GM19351 (cell line): ENCODE measurements around the gene FBLN2.

Experiments used
- ATAC-seq: cut with Tn5 transposase; IDR thresholded peaks from one replicate; pipeline ENCODE4 v1.9.1; 2021; ENCODE audit warnings: mild to moderate bottlenecking, moderate library complexity; ENCODE audit not compliant: unreplicated experiment

Gene FBLN2

DNA sequence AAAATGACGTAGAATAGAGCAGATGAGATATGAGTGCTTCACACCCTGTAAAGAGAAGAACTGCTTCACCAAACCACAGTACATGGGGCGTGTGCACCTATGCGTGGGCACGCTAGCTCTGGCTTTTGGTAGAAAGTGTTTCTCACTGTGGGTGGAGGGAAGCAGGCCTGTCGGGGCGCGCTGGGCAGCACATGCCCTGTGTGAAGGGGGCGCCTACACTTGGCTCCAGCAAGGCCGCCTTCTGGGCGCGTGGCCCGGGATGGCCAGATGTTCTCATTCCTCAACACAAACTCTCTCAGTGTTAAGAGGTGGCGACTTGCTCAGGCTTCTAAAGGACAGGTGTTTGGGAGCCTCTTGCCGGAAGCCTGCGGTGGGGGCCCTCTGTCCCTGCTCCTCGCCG lies 90.0 kb downstream of the FBLN2 start:
- ATAC-seq: no peak

DNA sequence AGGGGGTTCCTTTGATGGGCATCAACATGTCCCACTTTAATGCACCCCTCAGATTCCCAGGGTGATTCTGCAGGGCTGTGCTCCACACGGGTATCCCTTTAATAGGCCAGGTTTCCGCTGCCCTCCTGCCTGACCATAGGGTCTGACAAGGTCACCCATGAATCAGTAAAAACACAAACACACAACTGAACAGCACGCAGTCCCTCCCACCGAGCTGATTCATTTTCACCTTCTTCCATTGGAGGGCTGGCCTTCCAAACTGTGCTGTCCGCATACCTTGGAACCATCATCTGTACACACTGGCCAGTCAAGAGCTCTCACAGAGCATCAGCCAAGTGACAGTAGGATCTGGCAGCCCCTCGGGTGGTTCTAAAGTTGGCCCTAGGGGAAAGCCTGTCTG lies 93.7 kb downstream of the FBLN2 start:
- ATAC-seq: no peak

DNA sequence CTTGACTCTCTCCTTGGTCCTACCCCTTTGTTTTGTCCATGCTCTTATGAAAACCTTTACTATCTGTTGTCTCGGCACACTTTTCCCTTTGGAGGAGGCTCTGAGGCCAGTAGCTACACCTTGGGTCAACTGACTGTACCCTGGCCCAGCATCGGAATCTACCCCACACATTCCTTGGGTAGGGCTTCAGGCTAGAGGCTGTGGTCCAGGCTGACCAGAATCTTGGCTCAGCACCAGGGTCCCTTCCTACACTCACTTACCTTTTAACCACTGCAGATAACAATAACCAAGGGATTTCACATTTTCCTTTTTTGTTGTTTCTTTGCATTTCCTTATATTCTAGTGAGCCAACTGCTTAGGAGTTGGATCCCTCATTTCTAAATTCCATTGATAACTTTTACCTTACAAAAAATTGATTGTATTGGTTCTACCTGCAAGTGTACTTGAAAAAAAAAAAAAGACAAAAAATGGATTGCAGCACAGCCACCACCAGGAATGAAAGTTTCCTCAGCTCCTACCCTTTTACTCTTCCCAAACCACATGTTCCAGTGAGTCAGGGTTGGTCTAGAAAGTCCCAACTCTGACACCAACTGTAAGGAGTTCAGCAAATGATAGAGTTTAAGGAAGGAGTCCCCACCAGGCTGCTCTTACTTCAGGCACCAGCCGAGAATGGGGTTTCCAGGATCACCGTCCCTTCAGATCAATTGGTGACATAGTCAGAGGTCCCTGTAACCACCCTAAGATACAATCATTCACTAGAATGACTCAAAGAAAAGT lies 95.6 kb downstream of the FBLN2 start:
- no peak for ATAC-seq

DNA sequence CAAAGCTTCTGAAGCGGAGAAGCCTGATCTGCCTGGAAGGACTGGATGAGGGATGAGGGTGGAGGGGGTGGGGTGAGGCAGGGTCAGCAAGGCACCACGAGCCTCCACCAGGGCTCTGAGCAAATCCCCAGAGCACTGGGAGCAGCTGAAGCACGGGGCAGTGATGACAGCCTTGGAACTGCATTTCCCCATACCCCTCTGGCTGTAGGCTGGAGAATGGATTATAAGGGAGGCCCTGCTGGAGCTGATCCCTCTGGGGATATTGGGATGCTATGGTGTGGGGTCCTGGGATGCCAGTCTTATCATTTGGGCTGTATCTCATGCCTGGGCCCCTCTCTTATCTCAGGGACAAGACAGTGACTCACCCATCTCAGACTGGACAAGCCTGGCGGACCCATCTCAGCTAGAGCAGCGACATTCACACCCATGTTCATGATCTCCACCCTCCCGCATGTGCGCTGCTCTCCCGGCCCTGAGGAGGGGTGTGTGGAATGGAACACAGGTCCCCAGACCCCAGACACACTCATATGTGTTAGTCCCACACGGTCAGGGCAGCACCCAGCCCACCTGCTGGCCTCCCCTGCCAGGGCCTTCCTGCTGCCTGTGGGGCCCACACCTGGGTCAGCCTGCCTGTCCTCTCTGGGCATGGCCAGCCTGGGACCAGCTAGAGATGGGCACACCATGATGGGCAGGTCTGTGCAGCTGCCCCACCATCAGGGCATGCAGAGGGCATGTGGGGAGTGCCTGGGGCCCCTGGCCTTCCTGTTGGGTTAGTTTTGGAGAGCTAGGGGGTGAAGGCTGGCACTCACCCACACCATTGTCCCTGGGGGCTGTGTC lies 97.1 kb downstream of the FBLN2 start:
- no peak for ATAC-seq

DNA sequence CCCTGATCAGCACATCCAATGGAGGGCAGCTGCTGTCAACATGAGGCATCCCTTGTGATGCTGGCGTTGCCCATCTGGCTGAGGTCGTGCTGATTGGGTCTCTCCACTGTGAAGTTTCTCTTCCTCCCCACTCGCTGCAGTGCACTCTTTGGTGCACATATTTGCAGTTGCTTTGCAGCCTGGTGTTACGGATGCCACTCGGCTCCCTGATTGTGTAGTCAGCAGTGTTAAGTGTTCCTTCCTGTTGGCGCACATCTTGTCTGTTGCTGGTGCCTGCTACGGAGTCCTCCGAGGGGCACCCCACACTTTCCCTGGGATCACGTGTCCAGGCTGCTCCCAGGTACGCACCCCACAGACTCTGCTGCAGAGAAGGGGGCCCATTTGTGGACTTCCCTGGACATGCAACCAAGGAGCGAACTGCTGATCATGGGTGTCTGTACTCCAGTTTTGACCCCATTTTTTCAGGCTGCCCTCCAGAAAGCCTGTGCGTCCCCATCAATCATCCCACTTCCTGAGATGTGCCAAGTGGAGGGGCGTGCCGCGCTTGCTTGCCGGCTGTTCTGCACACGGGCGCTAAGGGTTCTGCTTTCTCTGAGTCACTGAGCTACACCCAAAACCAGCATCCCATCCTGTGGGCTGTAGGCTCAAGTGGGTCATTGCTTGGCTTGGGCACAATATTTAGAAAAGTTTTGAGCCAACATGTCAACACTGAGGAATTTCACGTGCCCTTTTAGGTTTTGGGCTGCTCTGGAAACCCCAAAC lies 98.6 kb downstream of the FBLN2 start:
- ATAC-seq: no peak

DNA sequence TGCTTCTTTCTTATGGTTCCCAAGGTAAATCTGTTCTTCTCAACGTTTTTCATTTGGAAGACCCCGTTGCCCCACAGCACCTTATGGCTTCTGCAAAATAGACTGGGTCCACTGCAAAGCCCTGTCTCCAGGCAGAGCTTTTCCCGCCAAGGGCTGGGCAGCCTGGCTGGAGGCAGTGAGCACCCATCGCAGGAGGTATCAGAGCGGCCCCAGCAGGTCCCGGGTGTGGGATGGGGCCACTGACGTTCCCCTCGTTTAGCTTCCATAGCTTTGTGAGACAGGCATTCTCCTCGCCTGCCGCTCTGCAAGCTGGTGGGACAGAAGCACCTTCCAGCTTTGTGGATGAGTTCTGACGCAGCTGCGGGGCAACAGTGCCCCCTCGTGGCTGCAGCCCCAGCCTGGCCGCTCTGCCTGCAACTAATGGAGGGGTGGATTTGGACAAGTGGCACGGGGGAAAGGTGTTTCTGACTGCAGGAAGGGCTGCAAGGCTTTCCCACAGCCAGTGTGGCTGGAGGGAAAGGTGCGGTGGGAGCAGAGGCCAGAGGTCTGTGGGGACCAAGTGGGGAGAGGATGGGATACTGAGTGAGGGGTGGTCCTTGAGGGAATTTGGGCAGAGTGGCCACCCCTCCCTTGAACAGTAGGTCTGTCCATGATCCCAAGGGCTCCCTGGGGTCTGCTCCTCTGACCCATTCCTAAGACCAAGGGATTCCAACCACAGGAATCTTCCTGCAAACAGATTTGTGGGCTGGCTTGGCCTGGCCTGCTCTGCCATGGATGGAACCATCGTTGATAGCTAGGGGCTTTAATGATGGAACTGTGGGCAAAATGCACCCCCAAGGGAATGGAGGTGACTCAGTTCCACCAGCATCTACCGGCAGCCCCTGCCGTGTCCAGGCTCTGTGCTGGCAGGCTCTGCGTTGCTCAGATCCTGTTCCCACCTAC lies 99.4 kb downstream of the FBLN2 start:
- ATAC-seq: peak; percentile 64

DNA sequence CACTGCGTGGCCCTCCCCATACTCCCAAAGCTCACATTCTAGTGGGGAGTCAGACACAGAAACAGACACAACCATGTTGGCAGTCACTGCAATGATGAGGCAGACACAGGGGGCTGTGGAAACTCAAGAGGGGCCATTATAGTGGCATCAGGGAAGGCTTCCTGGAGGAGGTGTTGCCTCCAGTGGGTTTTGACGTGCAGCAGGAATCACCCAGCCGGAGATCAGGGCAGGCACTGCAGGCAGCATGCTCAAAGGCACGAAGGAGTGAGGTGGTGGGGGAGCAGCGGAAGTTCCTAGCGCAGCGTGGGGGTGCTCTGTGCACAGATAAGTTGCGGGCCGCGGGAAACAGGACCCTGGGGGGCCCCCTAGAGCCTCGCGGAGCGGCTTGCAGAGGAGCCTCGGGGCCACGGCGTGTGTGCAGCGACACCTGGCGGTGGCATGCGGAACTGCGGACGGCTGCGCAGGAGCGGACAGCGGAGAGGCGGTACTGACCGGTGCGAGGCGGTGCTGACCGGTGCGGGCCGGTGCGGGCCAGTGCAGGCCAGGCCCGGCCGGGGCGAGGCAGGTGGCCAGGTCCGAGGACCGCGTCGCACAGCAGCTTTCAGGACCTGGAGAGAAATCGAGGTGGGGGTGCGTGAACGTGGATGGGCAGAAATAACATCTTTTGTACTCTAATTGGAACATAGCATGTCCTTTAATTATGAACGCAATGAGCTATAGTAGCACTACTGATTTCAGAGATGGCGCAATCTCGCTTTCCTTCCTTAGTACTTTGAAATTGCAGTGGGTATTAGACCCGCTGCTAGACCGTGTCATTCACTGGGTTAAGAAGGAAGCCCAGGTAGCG lies 101.5 kb downstream of the FBLN2 start:
- peak; percentile 65 for ATAC-seq

DNA sequence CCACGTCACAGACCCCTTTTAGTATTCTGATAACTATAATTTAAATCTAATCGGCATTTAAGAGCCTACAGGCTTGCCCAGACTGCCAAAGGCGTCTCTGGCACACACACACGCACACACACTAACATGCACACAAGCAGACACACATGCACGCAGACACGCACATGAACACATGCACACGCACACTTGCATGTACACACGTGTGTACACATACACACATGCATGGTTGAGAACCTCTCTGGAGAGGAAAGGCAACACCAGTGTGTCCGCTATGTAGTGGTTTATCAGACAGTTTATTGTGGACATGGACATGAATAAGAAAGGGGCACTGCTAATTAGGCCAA lies 102.1 kb downstream of the FBLN2 start:
- no peak for ATAC-seq

DNA sequence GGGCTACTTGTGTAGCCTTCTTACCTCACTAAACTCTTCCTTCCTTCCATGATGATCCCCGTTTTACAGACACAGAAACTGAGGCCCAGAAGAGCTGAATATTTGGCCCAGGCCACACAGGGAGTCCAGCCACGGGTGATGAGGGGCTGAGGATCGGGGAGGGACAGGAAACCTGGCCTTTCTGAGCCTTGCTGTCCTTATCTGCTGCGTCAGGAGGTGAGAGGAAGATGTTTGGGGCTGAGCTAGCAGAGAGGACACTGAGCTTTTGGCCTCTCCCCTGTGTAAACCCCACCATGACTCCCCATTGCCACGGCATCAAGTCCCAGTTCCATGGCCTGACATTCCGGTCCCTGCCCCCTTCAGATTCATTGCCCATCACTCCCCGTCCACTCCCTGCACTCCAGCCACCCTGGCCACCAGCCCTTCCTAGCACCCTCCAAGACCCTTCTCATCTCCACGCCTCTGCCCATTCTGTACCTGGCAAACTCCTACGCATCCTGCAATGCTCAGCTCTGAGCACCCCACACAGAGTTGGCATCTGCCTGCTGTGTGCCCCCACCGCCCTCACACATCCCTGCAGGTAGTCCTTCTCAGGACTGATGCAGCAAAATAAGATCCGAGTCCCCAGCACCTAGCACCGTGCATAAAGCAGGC lies 103.0 kb downstream of the FBLN2 start:
- no peak for ATAC-seq

DNA sequence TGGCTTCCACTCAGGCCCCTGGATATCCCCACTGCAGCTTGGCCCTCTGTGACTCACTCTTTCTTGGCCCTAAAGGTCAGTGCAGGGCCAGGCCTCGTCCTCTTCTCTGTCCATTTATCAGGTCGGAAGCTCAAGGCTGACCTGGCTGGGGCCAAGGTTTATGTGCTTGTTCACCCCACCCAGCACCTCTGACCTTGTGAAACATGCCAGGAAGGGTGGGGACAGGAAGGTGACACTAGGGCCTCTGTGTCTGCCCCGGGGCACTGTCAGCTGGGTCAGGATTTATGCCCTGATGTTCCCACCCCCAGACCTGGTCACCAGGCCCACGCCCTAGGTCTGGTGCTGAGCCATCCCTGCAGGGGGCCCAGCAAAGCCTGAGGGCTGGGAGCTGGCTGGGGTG lies 103.8 kb downstream of the FBLN2 start:
- no peak for ATAC-seq

DNA sequence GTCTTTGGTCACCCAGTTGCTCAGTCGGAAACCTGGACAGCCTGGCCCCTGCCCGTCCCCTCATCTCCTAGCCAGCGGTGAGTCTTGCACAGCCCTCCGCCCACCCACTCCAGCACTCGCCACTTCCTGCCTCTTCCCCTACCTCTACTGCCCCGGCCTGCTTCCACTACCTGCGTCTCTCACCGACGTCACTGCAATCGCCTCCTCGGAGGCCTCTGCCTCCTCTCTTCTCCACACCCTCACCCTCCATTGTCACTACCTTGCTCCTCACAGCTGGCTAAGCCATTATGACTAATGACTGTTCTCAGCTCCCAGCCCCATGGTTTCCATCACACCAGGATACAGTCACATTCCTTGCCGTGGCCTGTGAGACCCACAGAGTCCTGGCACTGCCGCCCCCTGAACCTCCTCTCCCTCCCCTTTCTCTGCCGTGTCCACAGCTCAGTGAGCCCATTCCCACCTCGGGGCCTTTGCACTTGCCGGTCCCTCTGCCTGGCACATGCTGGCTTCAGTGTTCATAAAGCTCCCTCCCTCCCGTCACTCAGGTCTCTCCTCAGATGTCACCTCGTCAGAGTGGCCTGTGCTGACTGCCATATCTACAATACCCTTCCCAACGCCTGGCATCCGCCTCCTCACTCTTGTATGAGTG lies 104.8 kb downstream of the FBLN2 start:
- ATAC-seq: no peak

DNA sequence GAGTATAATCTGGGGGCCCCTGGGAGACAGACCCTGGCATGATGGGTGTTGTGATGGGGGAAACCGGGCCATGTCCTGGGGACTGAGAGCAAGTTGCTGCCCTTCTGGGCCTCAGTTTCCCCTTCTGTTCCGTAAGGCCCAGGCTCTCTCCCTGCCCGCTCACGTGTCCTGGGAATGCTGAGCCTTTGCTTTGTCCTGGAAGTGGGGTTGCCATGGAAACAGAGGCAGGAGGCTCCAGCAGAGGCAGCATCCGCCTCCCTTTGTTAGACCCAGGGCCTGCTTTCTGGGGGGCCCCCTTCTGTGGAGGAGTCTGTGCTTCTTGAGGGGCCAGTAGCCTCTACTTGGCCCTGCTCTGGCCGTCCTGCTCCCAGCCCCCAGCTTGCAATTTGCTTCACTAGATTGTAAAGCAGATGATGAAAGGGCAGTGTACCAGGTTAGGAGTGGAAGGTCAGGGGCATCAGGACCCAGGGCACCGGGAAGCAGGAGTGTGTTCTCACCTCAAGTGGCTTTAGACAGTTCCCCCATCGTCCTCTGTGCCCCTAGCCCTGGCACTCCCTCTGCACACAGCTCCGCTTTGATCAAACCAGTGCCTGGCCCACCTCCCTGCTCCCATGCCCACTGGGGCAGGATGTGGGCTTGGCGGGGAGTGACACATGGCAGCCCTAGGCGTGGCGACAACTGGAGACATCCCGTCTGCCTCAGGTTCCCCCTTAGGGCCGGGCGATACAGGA lies 105.6 kb downstream of the FBLN2 start:
- no peak for ATAC-seq

DNA sequence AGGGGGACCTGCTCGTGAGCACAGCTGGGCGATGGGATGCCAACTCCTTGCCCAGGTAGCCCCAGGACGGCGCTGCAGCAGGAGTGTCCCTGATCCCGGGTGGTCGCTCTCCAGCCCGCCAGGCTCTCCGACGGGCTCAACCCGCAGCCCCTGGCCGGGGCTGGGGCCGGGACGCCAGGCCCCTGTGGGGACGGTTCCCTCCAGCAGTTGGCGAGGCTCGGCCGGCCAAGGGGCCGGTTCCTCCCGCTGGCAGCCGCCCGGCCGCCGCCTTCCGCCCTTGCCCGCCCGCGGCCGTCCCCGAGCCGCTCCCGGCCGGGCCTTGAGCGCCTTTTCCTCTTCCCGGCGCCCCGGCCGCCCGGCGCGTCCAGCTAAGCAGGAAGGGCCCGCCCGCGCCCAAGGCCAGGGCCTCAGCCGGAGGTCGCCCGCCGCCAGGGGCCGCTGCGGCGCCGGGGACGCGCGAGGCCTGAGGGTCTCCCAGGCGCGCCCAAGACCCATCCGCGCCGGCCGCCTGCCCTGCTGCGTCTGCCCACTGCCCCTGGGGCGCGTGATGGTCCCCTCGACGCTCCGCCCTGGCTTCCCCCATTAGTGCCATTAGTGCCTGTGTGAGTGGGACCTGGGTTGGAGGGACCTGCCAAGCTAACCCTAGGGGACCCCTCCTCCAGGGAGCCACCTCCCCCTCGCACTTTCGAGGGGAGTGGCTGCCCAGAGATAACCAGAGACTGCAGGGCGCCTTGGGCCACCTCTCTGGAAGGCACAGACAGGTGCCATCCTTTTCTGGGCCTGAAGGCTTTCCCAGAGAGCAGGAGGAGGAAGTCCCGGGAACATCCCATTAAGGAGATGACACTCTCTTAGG lies 106.4 kb downstream of the FBLN2 start:
- no peak for ATAC-seq

DNA sequence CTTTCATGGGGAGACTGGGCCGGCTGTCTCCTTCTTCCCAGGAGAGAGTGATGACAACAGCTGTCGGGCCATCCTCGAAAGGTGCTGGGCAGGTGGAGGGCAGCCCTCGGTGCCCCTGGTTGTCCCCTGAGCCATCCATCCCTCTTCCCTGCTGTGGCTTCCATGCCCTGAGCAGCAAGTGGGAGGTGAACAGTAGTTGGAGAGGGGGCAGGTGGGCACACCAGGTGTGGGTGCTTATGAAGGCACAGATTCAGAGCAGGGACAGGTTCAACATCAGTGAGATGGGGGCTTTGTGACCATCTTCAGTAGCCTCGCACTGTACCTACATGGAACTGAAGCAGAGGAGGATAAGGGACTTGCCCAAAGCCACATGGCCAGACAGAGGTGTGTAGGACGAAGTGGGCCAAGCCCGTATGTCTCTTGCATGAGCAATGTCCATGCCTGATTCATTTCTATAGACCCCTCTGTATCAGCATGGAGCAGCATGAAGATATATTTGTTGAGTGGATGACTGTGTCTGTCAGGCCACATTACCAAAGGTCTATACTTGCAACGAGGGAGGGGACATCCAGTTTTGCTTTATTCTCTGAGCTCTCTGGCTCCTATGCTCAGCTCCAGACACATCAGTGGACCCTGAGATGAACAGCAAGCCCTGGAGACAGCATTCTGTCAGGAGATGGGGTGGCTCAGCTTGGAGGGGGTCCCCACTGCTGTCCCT lies 107.8 kb downstream of the FBLN2 start:
- ATAC-seq: no peak

DNA sequence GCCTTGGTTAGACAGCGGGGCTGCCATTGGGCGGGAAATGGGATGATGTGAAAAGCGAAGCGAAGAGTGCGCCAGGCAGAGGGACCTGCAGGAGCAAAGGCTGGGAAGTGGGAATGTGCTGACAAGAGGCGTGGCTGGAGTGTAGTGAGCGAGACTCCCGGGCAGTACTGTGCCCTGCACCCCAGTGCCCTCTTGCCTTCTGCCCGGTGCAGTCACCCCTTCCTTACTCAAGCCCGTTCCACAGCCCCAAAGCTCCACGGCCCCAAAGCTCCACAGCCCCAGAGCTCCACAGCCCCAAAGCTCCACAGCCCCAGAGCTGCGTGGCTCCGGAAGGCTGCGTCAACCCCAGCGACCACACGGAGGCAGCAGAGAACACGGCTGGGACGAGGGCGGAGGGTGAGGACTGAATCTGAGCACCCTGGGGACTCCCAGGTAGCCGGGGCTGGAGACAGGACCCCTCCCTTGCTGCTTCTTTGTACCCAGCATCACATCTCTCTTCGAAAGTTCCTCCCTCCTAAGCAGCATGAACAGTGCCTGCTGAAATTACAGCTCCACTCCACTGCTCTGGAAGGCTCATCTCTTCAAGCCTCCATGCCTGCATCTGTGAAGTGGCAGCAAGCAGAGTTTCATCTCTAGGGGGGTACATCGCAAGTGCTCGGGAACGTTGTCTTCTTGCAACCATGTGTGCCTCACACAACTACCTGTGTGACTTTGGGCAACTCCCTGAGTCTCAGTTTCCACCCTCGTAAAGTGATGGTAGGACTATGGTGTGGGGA lies 108.9 kb downstream of the FBLN2 start:
- ATAC-seq: peak; percentile 85

DNA sequence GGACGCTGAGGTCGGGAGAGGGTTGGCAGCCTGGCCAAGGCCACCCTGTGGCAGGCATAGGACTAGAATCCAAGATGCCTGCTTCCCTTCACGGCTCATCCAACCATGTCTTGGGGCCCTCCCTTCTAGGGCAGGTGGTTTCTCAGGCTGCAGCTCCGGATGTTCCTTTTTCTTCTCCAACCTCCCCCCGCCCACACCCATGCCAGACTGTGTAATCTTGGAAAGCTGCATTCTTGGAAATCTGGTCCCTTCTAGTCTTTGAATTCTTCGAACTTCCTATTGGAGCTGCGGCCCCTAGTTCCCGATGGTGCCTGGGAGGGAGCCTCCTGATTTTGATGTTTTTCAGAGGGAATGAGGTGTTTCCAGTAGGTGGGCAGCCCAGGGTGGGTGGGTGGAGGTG lies 109.8 kb downstream of the FBLN2 start:
- no peak for ATAC-seq
